HG03342 (cell line): ENCODE results near the gene CCSER1.
"Not testable (repeated sequence)": the region's sequence is repeated elsewhere in the genome, so short reads cannot be mapped to it uniquely, and the experiment has no call there.

Experiments used
- ATAC-seq: cut with Tn5 transposase; IDR thresholded peaks from one replicate; pipeline ENCODE4 v1.9.1; 2021; ENCODE audit warnings: mild to moderate bottlenecking, moderate library complexity; ENCODE audit not compliant: unreplicated experiment

Gene CCSER1

GRCh38 chr4:91317434-91317833 is 1190.2 kb downstream of the CCSER1 start:
- no peak for ATAC-seq

- ATAC-seq, result no peak
These were observed 1192.5 kb downstream of the CCSER1 start for GRCh38 chr4:91319556-91320268.

- ATAC-seq, result no peak
These were observed 1195.8 kb downstream of the CCSER1 start for GRCh38 chr4:91322961-91323360.

GRCh38 chr4:91325495-91325894 is 1198.3 kb downstream of the CCSER1 start:
- no peak for ATAC-seq

GRCh38 chr4:91326167-91326566 is 1199.0 kb downstream of the CCSER1 start:
- not testable (repeated sequence) for ATAC-seq

- ATAC-seq, result no peak
These were observed 1203.5 kb downstream of the CCSER1 start for GRCh38 chr4:91330555-91331137.

- no peak for ATAC-seq
These were observed 1213.6 kb downstream of the CCSER1 start for GRCh38 chr4:91340822-91341221.

GRCh38 chr4:91345632-91346031 is 1218.4 kb downstream of the CCSER1 start:
- ATAC-seq, result no peak

- ATAC-seq, result not testable (repeated sequence)
These were observed 1229.3 kb downstream of the CCSER1 start for GRCh38 chr4:91356496-91356895.

GRCh38 chr4:91358016-91358415 is 1230.8 kb downstream of the CCSER1 start:
- not testable (repeated sequence) for ATAC-seq

- ATAC-seq, result not testable (repeated sequence)
These were observed 1231.4 kb downstream of the CCSER1 start for GRCh38 chr4:91358621-91359020.

- ATAC-seq, result no peak
These were observed 1232.1 kb downstream of the CCSER1 start for GRCh38 chr4:91359041-91360031.

GRCh38 chr4:91362125-91362524 is 1234.9 kb downstream of the CCSER1 start:
- ATAC-seq, result no peak

- ATAC-seq, result no peak
These were observed 1239.4 kb downstream of the CCSER1 start for GRCh38 chr4:91366554-91366953.

- ATAC-seq, result no peak
These were observed 1241.9 kb downstream of the CCSER1 start for GRCh38 chr4:91369116-91369515.

GRCh38 chr4:91373546-91373945 is 1246.4 kb downstream of the CCSER1 start:
- no peak for ATAC-seq

- ATAC-seq, result not testable (repeated sequence)
These were observed 1278.2 kb downstream of the CCSER1 start for GRCh38 chr4:91405431-91405830.

GRCh38 chr4:91422011-91422410 is 1294.8 kb downstream of the CCSER1 start:
- no peak for ATAC-seq

- ATAC-seq, result no peak
These were observed 1299.5 kb downstream of the CCSER1 start for GRCh38 chr4:91426725-91427124.

GRCh38 chr4:91427171-91427570 is 1300.0 kb downstream of the CCSER1 start:
- no peak for ATAC-seq

GRCh38 chr4:91434631-91435030 is 1307.4 kb downstream of the CCSER1 start:
- ATAC-seq, result no peak
